WTC11 (cell line): ENCODE results near the gene SPP1. TPM values are rescaled to one million over a fixed set of nuclear protein-coding genes. Genes with fewer than 3 reads are reported as not detected.
"Not testable (repeated sequence)": the region's sequence is repeated elsewhere in the genome, so short reads cannot be mapped to it uniquely, and the experiment has no call there.

Experiments
- ATAC-seq: fragments of 200-7000 bp; cut with Tn5 transposase; 2 replicates; pipeline ENCODE4 v1.10.0; 2021; ENCODE audit warnings: mild to moderate bottlenecking, moderate library complexity
- CTCF ChIA-PET: fragments of 300-600 bp; sonication (Branson Sonifier 250); formaldehyde crosslinking; loops from one replicate; lab custom pipeline; 2021; ENCODE audit warnings: antibody characterized with exemption; lab: Charles Lee
- POLR2A ChIA-PET: fragments of 350-600 bp; sonication (Branson Sonifier 250); formaldehyde crosslinking; loops from one replicate; lab custom pipeline; 2021; ENCODE audit warnings: antibody characterized with exemption; lab: Charles Lee
- DNase-seq: peaks from one replicate; pipeline ENCODE4 v3.0.0; 2021; ENCODE audit warnings: low spot score
- H3K27ac Mint-ChIP-seq: 2 replicates; pipeline ENCODE4 v1.8.0; 2021; ENCODE audit warnings: mixed read lengths
- H3K27me3 Mint-ChIP-seq: 2 replicates; pipeline ENCODE4 v1.8.0; 2021; ENCODE audit warnings: low read depth, mild to moderate bottlenecking, moderate library complexity, mixed read lengths
- H3K36me3 Mint-ChIP-seq: 2 replicates; pipeline ENCODE4 v1.8.0; 2021; ENCODE audit warnings: mixed read lengths
- H3K4me1 Mint-ChIP-seq: 2 replicates; pipeline ENCODE4 v1.8.0; 2022; ENCODE audit warnings: mixed read lengths
- H3K4me3 Mint-ChIP-seq: 2 replicates; pipeline ENCODE4 v1.8.0; 2021; ENCODE audit warnings: mild to moderate bottlenecking, moderate library complexity, mixed read lengths
- H3K9me3 Mint-ChIP-seq: 2 replicates; pipeline ENCODE4 v1.8.0; 2021; ENCODE audit warnings: mixed read lengths
- CBFB ChIP-seq: sonication (generic); formaldehyde crosslinking; IDR thresholded peaks from 2 replicates; pipeline ENCODE4 v1.8.1; 2022; ENCODE audit warnings: mild to moderate bottlenecking, low read depth, missing genetic modification reagents
- E2F4 ChIP-seq: sonication (generic); formaldehyde crosslinking; IDR thresholded peaks from 2 replicates; pipeline ENCODE4 v1.8.1; 2022; ENCODE audit warnings: low read depth, mild to moderate bottlenecking, moderate library complexity, missing genetic modification reagents, borderline replicate concordance
- ESRRA ChIP-seq: sonication (generic); formaldehyde crosslinking; IDR thresholded peaks from 2 replicates; pipeline ENCODE4 v1.8.1; 2022; ENCODE audit warnings: mild to moderate bottlenecking, missing genetic modification reagents, borderline replicate concordance
- FOXK1 ChIP-seq: sonication (generic); formaldehyde crosslinking; IDR thresholded peaks from 2 replicates; pipeline ENCODE4 v1.8.0; 2022; ENCODE audit warnings: mild to moderate bottlenecking, moderate library complexity, missing genetic modification reagents
- MXD4 ChIP-seq: fragments of 250-450 bp; sonication (Bioruptor Pico); IDR thresholded peaks from 2 replicates; pipeline ENCODE4 v1.8.0; 2021; ENCODE audit warnings: mild to moderate bottlenecking, moderate library complexity, borderline replicate concordance
- MYBL2 ChIP-seq: sonication (generic); formaldehyde crosslinking; IDR thresholded peaks from 2 replicates; pipeline ENCODE4 v1.8.1; 2023; ENCODE audit warnings: mild to moderate bottlenecking, moderate library complexity, missing genetic modification reagents
- NFE2L1 ChIP-seq: sonication (generic); formaldehyde crosslinking; IDR thresholded peaks from 2 replicates; pipeline ENCODE4 v1.8.1; 2023; ENCODE audit warnings: missing genetic modification reagents
- NFYB ChIP-seq: sonication (generic); formaldehyde crosslinking; conservative IDR thresholded peaks from 2 replicates; pipeline ENCODE4 v1.8.0; 2022; ENCODE audit warnings: low read depth, missing genetic modification reagents
- RELA ChIP-seq: sonication (generic); formaldehyde crosslinking; IDR thresholded peaks from 2 replicates; pipeline ENCODE4 v1.8.1; 2022; ENCODE audit warnings: missing genetic modification reagents, mild to moderate bottlenecking, borderline replicate concordance
- RORB ChIP-seq: fragments of 250-450 bp; sonication (Bioruptor Pico); IDR thresholded peaks from 2 replicates; pipeline ENCODE4 v1.9.0; 2021; ENCODE audit warnings: mild to moderate bottlenecking
- SMAD3 ChIP-seq: sonication (generic); formaldehyde crosslinking; IDR thresholded peaks from 2 replicates; pipeline ENCODE4 v1.8.0; 2022; ENCODE audit warnings: missing genetic modification reagents, mild to moderate bottlenecking, borderline replicate concordance
- SMAD4 ChIP-seq: sonication (generic); formaldehyde crosslinking; IDR thresholded peaks from 2 replicates; pipeline ENCODE4 v1.8.0; 2022; ENCODE audit warnings: mild to moderate bottlenecking, missing genetic modification reagents
- TEAD1 ChIP-seq: sonication (generic); formaldehyde crosslinking; IDR thresholded peaks from 2 replicates; pipeline ENCODE4 v1.8.0; 2022; ENCODE audit warnings: mild to moderate bottlenecking, missing genetic modification reagents
- ZNF121 ChIP-seq: sonication (generic); formaldehyde crosslinking; IDR thresholded peaks from 2 replicates; pipeline ENCODE4 v1.8.0; 2023; ENCODE audit warnings: missing genetic modification reagents
- ZNF317 ChIP-seq: sonication (generic); formaldehyde crosslinking; IDR thresholded peaks from 2 replicates; pipeline ENCODE4 v1.8.1; 2023; ENCODE audit warnings: low read depth, mild to moderate bottlenecking, moderate library complexity, missing genetic modification reagents, borderline replicate concordance
- ZNF671 ChIP-seq: fragments of 250-450 bp; sonication (Bioruptor Pico); IDR thresholded peaks from 2 replicates; pipeline ENCODE4 v1.8.0; 2021; ENCODE audit warnings: mild to moderate bottlenecking
- total RNA-seq: library from RNA; stranded (reverse); gene quantifications from 3 replicates; pipeline ENCODE4 v1.2.3, GENCODE V29; 2021
- TF ChIP-seq, protein P1 (sequence below): fragments of 250-450 bp; sonication (Bioruptor Pico); IDR thresholded peaks from 2 replicates; pipeline ENCODE4 v1.9.0; 2021; ENCODE audit warnings: mild to moderate bottlenecking, borderline replicate concordance
- TF ChIP-seq, protein P2 (sequence below): sonication (generic); formaldehyde crosslinking; IDR thresholded peaks from 2 replicates; pipeline ENCODE4 v1.8.0; 2022; ENCODE audit warnings: missing genetic modification reagents
- TF ChIP-seq, protein P3 (sequence below): sonication (generic); formaldehyde crosslinking; conservative IDR thresholded peaks from 2 replicates; pipeline ENCODE4 v1.8.1; 2022; ENCODE audit warnings: mild to moderate bottlenecking, missing genetic modification reagents
- TF ChIP-seq, protein P4 (sequence below): sonication (generic); formaldehyde crosslinking; IDR thresholded peaks from 2 replicates; pipeline ENCODE4 v1.8.1; 2023; ENCODE audit warnings: mild to moderate bottlenecking, missing genetic modification reagents

The SPP1 gene
- total RNA-seq, 1 experiment from 2014 or later, result 56.6 TPM

- H3K36me3 Mint-ChIP-seq, result peaks cover 63% of the 10 kb centered on the region
- TF ChIP-seq E2F4 (CRISPR knock-in tag) (no peak), RELA (CRISPR knock-in tag) (no peak), MYBL2 (CRISPR knock-in tag) (no peak), MXD4 (CRISPR knock-in tag) (no peak), ZNF317 (no peak), TEAD1 (CRISPR knock-in tag) (no peak), ZNF671 (CRISPR knock-in tag) (no peak), NFE2L1 (CRISPR knock-in tag) (no peak), FOXK1 (CRISPR knock-in tag) (no peak), SMAD4 (CRISPR knock-in tag) (no peak), RORB (CRISPR knock-in tag) (no peak), CBFB (no peak), SMAD3 (CRISPR knock-in tag) (no peak), ZNF121 (CRISPR knock-in tag) (no peak), ESRRA (CRISPR knock-in tag) (no peak), NFYB (CRISPR knock-in tag) (no peak)
- TF ChIP-seq, protein P1, sequence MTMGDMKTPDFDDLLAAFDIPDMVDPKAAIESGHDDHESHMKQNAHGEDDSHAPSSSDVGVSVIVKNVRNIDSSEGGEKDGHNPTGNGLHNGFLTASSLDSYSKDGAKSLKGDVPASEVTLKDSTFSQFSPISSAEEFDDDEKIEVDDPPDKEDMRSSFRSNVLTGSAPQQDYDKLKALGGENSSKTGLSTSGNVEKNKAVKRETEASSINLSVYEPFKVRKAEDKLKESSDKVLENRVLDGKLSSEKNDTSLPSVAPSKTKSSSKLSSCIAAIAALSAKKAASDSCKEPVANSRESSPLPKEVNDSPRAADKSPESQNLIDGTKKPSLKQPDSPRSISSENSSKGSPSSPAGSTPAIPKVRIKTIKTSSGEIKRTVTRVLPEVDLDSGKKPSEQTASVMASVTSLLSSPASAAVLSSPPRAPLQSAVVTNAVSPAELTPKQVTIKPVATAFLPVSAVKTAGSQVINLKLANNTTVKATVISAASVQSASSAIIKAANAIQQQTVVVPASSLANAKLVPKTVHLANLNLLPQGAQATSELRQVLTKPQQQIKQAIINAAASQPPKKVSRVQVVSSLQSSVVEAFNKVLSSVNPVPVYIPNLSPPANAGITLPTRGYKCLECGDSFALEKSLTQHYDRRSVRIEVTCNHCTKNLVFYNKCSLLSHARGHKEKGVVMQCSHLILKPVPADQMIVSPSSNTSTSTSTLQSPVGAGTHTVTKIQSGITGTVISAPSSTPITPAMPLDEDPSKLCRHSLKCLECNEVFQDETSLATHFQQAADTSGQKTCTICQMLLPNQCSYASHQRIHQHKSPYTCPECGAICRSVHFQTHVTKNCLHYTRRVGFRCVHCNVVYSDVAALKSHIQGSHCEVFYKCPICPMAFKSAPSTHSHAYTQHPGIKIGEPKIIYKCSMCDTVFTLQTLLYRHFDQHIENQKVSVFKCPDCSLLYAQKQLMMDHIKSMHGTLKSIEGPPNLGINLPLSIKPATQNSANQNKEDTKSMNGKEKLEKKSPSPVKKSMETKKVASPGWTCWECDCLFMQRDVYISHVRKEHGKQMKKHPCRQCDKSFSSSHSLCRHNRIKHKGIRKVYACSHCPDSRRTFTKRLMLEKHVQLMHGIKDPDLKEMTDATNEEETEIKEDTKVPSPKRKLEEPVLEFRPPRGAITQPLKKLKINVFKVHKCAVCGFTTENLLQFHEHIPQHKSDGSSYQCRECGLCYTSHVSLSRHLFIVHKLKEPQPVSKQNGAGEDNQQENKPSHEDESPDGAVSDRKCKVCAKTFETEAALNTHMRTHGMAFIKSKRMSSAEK, result no peak
- TF ChIP-seq, protein P2, sequence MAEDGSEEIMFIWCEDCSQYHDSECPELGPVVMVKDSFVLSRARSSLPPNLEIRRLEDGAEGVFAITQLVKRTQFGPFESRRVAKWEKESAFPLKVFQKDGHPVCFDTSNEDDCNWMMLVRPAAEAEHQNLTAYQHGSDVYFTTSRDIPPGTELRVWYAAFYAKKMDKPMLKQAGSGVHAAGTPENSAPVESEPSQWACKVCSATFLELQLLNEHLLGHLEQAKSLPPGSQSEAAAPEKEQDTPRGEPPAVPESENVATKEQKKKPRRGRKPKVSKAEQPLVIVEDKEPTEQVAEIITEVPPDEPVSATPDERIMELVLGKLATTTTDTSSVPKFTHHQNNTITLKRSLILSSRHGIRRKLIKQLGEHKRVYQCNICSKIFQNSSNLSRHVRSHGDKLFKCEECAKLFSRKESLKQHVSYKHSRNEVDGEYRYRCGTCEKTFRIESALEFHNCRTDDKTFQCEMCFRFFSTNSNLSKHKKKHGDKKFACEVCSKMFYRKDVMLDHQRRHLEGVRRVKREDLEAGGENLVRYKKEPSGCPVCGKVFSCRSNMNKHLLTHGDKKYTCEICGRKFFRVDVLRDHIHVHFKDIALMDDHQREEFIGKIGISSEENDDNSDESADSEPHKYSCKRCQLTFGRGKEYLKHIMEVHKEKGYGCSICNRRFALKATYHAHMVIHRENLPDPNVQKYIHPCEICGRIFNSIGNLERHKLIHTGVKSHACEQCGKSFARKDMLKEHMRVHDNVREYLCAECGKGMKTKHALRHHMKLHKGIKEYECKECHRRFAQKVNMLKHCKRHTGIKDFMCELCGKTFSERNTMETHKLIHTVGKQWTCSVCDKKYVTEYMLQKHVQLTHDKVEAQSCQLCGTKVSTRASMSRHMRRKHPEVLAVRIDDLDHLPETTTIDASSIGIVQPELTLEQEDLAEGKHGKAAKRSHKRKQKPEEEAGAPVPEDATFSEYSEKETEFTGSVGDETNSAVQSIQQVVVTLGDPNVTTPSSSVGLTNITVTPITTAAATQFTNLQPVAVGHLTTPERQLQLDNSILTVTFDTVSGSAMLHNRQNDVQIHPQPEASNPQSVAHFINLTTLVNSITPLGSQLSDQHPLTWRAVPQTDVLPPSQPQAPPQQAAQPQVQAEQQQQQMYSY (CRISPR knock-in tag), result no peak
- TF ChIP-seq, protein P3, sequence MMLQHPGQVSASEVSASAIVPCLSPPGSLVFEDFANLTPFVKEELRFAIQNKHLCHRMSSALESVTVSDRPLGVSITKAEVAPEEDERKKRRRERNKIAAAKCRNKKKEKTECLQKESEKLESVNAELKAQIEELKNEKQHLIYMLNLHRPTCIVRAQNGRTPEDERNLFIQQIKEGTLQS, result no peak
- TF ChIP-seq, protein P4, sequence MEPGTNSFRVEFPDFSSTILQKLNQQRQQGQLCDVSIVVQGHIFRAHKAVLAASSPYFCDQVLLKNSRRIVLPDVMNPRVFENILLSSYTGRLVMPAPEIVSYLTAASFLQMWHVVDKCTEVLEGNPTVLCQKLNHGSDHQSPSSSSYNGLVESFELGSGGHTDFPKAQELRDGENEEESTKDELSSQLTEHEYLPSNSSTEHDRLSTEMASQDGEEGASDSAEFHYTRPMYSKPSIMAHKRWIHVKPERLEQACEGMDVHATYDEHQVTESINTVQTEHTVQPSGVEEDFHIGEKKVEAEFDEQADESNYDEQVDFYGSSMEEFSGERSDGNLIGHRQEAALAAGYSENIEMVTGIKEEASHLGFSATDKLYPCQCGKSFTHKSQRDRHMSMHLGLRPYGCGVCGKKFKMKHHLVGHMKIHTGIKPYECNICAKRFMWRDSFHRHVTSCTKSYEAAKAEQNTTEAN, result no peak
- POLR2A ChIA-PET, result no interaction called here
- H3K27me3 Mint-ChIP-seq, result no peaks in the 10 kb centered on the region; the same call in 1 of the 2 replicates
- CTCF ChIA-PET, result interaction anchor here (3.0 kb wide), 1 partner anchor 11 kb away, joined by 20 read pairs; no protein-coding TSS in a partner anchor
- peaks cover 22% of the 10 kb centered on the region for H3K9me3 Mint-ChIP-seq
- DNase-seq (no peak), ATAC-seq (no peak)
- no peak overlapping the region for H3K27ac Mint-ChIP-seq
- H3K4me1 Mint-ChIP-seq, result peaks cover 16% of the 10 kb centered on the region
- no peak overlapping the region for H3K4me3 Mint-ChIP-seq
Measured at GRCh38 chr4:88022289-88022688, 46.8 kb downstream of the SPP1 start.

GRCh38 chr4:88025868-88026661 is 50.6 kb downstream of the SPP1 start:
- H3K4me1 Mint-ChIP-seq, ATAC-seq, H3K4me3 Mint-ChIP-seq, H3K27ac Mint-ChIP-seq, H3K27me3 Mint-ChIP-seq, CTCF ChIA-PET, DNase-seq: not testable (repeated sequence)
- peaks cover 28% of the 10 kb centered on the region for H3K9me3 Mint-ChIP-seq
- POLR2A ChIA-PET, result interaction anchor here (0.9 kb wide), 1 partner anchor 93 kb away, joined by 4 read pairs; no protein-coding TSS in a partner anchor
- H3K36me3 Mint-ChIP-seq, result peaks cover 81% of the 10 kb centered on the region
